ENCODE measurements around the gene SAMD11.

GRCh38 chr1:928825-929661 is 5.3 kb downstream of the SAMD11 start:
- no peak for TF ChIP-seq CTCF (IDR thresholded peaks at IDR 0.05)
- TF ChIP-seq, protein P1, sequence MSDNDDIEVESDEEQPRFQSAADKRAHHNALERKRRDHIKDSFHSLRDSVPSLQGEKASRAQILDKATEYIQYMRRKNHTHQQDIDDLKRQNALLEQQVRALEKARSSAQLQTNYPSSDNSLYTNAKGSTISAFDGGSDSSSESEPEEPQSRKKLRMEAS (IDR thresholded peaks at IDR 0.05; ENCODE audit: low read depth) = no peak
- TF ChIP-seq MEF2A (IDR thresholded peaks at IDR 0.05; ENCODE audit: borderline replicate concordance, low read depth) = no peak
- TF ChIP-seq POLR2AphosphoS5 (IDR thresholded peaks at IDR 0.05; ENCODE audit: low read depth, low read length) = no peak
- no peak for TF ChIP-seq NRF1 (IDR thresholded peaks at IDR 0.05; ENCODE audit: low read depth, low read length)
